PC-9 (cell line): ENCODE measurements around the gene GORASP2. TPM values are rescaled to one million over a fixed set of nuclear protein-coding genes. Genes with fewer than 3 reads are reported as not detected.

Source experiments
- BruUV-seq: library from RNA; stranded (reverse); fragments of 400-500 nt; replicated peaks from 2 replicates; lab custom pipeline; 2021; lab: Mats Ljungman, UMichigan
- CTCF ChIA-PET: fragments of 300-600 bp; sonication (Branson Sonifier 250); formaldehyde crosslinking; loops from one replicate; lab custom pipeline; 2022; ENCODE audit warnings: antibody characterized with exemption; lab: Charles Lee
- POLR2A ChIA-PET: fragments of 300-600 bp; sonication (Branson Sonifier 250); formaldehyde crosslinking; loops from one replicate; lab custom pipeline; 2022; ENCODE audit warnings: antibody characterized with exemption; ENCODE audit not compliant: unreplicated experiment; lab: Charles Lee
- DNase-seq, 2 experiments: peaks; one replicate each; pipeline versions ENCODE4 v3.0.0 to v3.0.0-alpha.2; 2015 to 2022; ENCODE audit warnings: mixed read lengths in 1 of 2
- H2AFZ ChIP-seq: fragments of 200-600 bp; sonication (generic); 2 replicates; pipeline ENCODE4 v1.8.1; 2017; ENCODE audit warnings: antibody characterized with exemption
- H3F3A ChIP-seq: fragments of 200-600 bp; sonication (generic); 2 replicates; pipeline ENCODE4 v1.8.1; 2017; ENCODE audit warnings: antibody characterized with exemption, mild to moderate bottlenecking, low read depth; ENCODE audit not compliant: insufficient read depth
- H3K27ac ChIP-seq: fragments of 200-600 bp; sonication (generic); 2 replicates; pipeline ENCODE4 v1.6.1; 2016; ENCODE audit warnings: mixed run types
- H3K27me3 ChIP-seq: fragments of 200-600 bp; sonication (generic); 2 replicates; pipeline ENCODE4 v1.6.1; 2016; ENCODE audit warnings: low read depth, mixed run types; ENCODE audit not compliant: insufficient read depth
- H3K36me3 ChIP-seq: fragments of 200-600 bp; sonication (generic); 2 replicates; pipeline ENCODE4 v1.6.1; 2016; ENCODE audit warnings: low read depth, mixed run types
- H3K4me1 ChIP-seq: fragments of 200-600 bp; sonication (generic); replicated peaks from 2 replicates; pipeline ENCODE4 v1.6.1; 2016; ENCODE audit warnings: mixed run types; ENCODE audit not compliant: insufficient read depth
- H3K4me2 ChIP-seq: fragments of 200-600 bp; sonication (generic); 2 replicates; pipeline ENCODE4 v1.6.1; 2017; ENCODE audit warnings: mixed run types
- H3K4me3 ChIP-seq: fragments of 200-600 bp; sonication (generic); 2 replicates; pipeline ENCODE4 v1.6.1; 2016; ENCODE audit warnings: mixed run types
- H3K79me2 ChIP-seq: fragments of 200-600 bp; sonication (generic); 2 replicates; pipeline ENCODE4 v1.6.1; 2017; ENCODE audit warnings: low read depth, mixed run types
- H3K9me2 ChIP-seq: fragments of 200-600 bp; sonication (generic); 2 replicates; pipeline ENCODE4 v1.8.1; 2017; ENCODE audit warnings: mild to moderate bottlenecking; ENCODE audit not compliant: insufficient read depth
- H3K9me3 ChIP-seq: fragments of 200-600 bp; sonication (generic); 2 replicates; pipeline ENCODE4 v1.8.1; 2016; ENCODE audit warnings: low read depth; ENCODE audit not compliant: insufficient read depth
- H4K20me1 ChIP-seq: fragments of 200-600 bp; sonication (generic); 2 replicates; pipeline ENCODE4 v1.8.1; 2017; ENCODE audit not compliant: insufficient read depth
- EZH2 ChIP-seq: fragments of 200-600 bp; sonication (generic); IDR thresholded peaks from 2 replicates; pipeline ENCODE4 v1.8.0; 2017; ENCODE audit warnings: antibody characterized with exemption, low read depth
- intact Hi-C: fragments of 100-400 bp; cut with micrococcal nuclease; formaldehyde crosslinking; loops from one replicate; pipeline ENCODE4 v1.10.0; 2022; ENCODE audit not compliant: unreplicated experiment
- total RNA-seq: library from RNA; stranded (reverse); gene quantifications from 2 replicates; pipeline ENCODE4 v1.2.3, GENCODE V29; 2021
- TF ChIP-seq, protein P1 (sequence below): fragments of 200-600 bp; sonication (generic); conservative IDR thresholded peaks from 2 replicates; pipeline ENCODE4 v1.6.1; 2017; ENCODE audit warnings: mixed run types, antibody characterized with exemption, mild to moderate bottlenecking, moderate library complexity

GORASP2 gene
- total RNA-seq, 1 experiment from 2014 or later: 110 TPM

DNA sequence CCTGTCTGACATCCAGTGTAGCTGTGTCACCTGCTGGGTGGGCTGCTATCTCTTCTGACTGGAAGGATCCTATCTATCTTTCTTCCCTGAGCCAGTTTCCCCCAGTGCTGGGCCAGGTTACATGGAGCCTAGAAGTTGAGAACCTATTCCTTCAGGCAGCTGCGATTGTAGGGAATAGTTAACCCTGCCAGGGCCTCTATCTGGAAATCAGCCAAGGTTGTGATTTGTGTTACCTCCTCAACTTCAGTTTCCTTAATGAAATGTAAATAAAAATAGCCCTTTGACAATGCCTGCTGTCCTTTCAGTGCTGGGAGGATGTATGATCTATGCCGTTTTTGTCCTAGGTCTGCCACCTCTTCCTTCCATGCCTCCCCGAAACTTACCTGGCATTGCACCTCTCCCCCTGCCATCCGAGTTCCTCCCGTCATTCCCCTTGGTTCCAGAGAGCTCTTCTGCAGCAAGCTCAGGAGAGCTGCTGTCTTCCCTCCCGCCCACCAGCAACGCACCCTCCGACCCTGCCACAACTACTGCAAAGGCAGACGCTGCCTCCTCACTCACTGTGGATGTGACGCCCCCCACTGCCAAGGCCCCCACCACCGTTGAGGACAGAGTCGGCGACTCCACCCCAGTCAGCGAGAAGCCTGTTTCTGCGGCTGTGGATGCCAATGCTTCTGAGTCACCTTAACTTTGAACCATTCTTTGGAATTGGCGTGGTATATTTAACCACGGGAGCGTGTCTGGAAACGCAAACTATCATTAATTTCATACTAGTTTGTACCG, 36.6 kb downstream of the GORASP2 start:
- H2AFZ ChIP-seq: no peak overlapping the region
- TF ChIP-seq EZH2: no peak
- TF ChIP-seq, protein P1, sequence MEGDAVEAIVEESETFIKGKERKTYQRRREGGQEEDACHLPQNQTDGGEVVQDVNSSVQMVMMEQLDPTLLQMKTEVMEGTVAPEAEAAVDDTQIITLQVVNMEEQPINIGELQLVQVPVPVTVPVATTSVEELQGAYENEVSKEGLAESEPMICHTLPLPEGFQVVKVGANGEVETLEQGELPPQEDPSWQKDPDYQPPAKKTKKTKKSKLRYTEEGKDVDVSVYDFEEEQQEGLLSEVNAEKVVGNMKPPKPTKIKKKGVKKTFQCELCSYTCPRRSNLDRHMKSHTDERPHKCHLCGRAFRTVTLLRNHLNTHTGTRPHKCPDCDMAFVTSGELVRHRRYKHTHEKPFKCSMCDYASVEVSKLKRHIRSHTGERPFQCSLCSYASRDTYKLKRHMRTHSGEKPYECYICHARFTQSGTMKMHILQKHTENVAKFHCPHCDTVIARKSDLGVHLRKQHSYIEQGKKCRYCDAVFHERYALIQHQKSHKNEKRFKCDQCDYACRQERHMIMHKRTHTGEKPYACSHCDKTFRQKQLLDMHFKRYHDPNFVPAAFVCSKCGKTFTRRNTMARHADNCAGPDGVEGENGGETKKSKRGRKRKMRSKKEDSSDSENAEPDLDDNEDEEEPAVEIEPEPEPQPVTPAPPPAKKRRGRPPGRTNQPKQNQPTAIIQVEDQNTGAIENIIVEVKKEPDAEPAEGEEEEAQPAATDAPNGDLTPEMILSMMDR: no peak
- no peak overlapping the region for H3K4me3 ChIP-seq
- H3K36me3 ChIP-seq: peaks cover 41% of the 10 kb centered on the region
- H3K4me2 ChIP-seq: no peak overlapping the region
- CTCF ChIA-PET: no interaction called here
- H3K27me3 ChIP-seq: no peaks in the 10 kb centered on the region
- no peaks in the 10 kb centered on the region for H3K79me2 ChIP-seq
- H3F3A ChIP-seq: peaks cover 30% of the 10 kb centered on the region
- TSS peak; percentile 11 for BruUV-seq
- H3K4me1 ChIP-seq: no peaks in the 10 kb centered on the region
- H3K27ac ChIP-seq: no peak overlapping the region
- H3K9me3 ChIP-seq: no peaks in the 10 kb centered on the region
- H4K20me1 ChIP-seq: no peaks in the 10 kb centered on the region
- DNase-seq: no peak
- no peaks in the 10 kb centered on the region for H3K9me2 ChIP-seq
- intact Hi-C loops: no loop called here
- POLR2A ChIA-PET: no interaction called here

DNA sequence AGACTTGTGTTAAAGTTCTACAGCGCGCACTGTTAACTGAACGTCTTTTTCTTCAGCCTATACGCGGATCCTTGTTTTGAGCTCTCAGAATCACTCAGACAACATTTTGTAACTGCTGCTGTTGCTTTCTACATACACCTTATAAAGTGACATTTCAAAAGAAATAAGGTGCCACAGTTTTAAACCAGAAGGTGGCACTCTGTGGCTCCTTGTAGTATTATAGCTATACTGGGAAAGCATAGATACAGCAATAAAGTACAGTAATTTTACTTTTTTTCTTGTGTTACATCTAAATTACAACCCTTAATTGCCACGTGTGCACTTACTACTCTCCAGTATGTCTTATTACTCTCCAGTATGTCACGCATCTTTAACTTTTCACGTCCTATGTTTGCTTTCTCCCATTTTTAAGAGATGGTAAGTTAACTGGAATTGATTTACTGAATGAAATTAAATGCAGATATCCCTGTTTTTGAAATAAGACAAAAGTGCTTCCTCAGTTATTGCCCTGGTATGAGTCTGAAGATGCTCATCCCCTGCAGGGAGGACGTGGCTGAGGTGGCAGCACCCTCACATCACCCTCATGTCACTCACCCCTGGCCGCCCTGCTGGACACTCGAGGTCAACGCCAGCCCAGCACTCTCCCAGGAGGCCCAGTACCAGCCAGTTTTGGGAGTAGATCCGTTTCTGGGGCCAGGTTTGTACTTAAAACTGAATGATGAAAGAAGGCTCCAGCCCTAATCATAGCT, 37.8 kb downstream of the GORASP2 start:
- H3K9me3 ChIP-seq: no peaks in the 10 kb centered on the region
- CTCF ChIA-PET: interaction anchor here (0.6 to 0.7 kb wide), 2 partner anchors 20 to 150 kb away, joined by 6 to 18 read pairs; no protein-coding TSS in a partner anchor
- no peak overlapping the region for H3K27ac ChIP-seq
- TF ChIP-seq, protein P1: peak; percentile 7; the same call in 1 of the 2 replicates
- TF ChIP-seq EZH2: no peak
- no peak for DNase-seq
- H3K27me3 ChIP-seq: no peaks in the 10 kb centered on the region
- H3K4me2 ChIP-seq: no peak overlapping the region
- no peaks in the 10 kb centered on the region for H3K4me1 ChIP-seq
- no TSS peak for BruUV-seq
- no peaks in the 10 kb centered on the region for H3K9me2 ChIP-seq
- no peaks in the 10 kb centered on the region for H4K20me1 ChIP-seq
- intact Hi-C loops: no loop called here
- H3K79me2 ChIP-seq: no peaks in the 10 kb centered on the region
- POLR2A ChIA-PET: no interaction called here
- no peak overlapping the region for H2AFZ ChIP-seq
- peaks cover 30% of the 10 kb centered on the region for H3F3A ChIP-seq
- H3K4me3 ChIP-seq: no peak overlapping the region
- H3K36me3 ChIP-seq: peaks cover 34% of the 10 kb centered on the region

DNA sequence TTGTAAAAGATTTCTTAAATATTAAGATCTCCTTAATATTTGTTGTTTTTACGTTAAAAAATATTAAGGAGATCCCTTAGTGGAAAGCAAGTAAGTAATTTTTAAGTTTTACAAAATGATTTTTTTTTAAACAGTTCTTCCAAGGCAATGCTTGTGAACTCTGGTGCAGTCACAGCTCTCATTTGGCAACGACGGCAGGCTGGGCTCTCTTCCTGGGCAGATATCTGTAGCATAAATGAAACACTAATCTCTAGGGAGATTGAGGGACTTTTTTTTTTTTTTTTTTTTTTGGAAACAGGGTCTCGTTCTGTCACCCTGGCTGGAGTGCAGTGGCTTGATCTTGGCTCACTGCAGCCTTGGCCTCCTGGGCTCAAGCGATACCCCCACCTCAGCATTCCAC, 38.5 kb downstream of the GORASP2 start:
- Histone ChIP-seq H3K36me3 (peaks cover 27% of the 10 kb centered on the region), H3K9me2 (no peaks in the 10 kb centered on the region), H3K27ac (no peak overlapping the region), H3K9me3 (no peaks in the 10 kb centered on the region), H3K27me3 (no peaks in the 10 kb centered on the region), H4K20me1 (no peaks in the 10 kb centered on the region), H3K79me2 (no peaks in the 10 kb centered on the region), H3K4me3 (no peak overlapping the region), H3K4me2 (no peak overlapping the region), H3K4me1 (no peaks in the 10 kb centered on the region), H2AFZ (no peak overlapping the region), H3F3A (peaks cover 34% of the 10 kb centered on the region)
- BruUV-seq: no TSS peak
- intact Hi-C loops: no loop called here
- no peak for DNase-seq
- ChIA-PET CTCF (interaction anchor here (0.6 to 0.7 kb wide), 2 partner anchors 150 to 487 kb away, joined by 3 to 18 read pairs; no protein-coding TSS in a partner anchor), POLR2A (no interaction called here)
- TF ChIP-seq EZH2: no peak
- TF ChIP-seq, protein P1: no peak
